Sciatic nerve (tissue), 2 donors: Measurements from ENCODE around the gene SLC6A20. TPM values are rescaled to one million over a fixed set of nuclear protein-coding genes. Genes with fewer than 3 reads are reported as not detected.
A peak's percentile ranks its signal among the peaks of the same experiment; 100 is the strongest.

Experiments
- ATAC-seq: fragments of 200-7000 bp; cut with Tn5 transposase; one replicate; pipeline ENCODE4 v1.9.1; 2020; ENCODE audit warnings: mild to moderate bottlenecking, moderate library complexity
- DNase-seq: peaks from one replicate; pipeline ENCODE4 v3.0.0-alpha.2; 2020; ENCODE audit warnings: low spot score
- intact Hi-C: fragments of 100-400 bp; cut with DNase I; formaldehyde crosslinking; loops from one replicate; pipeline ENCODE4 v1.14.2; 2022
- total RNA-seq: library from RNA; stranded (reverse); fragmentation: NEBNext Ultra II Directional; extraction: Animal tissue kit (Norgen Biotek cat#: 25700); gene quantifications from one replicate; pipeline ENCODE4 v1.2.1, GENCODE V29; 2021
- donor health status: DM: no; HTN: no; CAD: no.
- donor health status: DM: no; HTN: no; CAD: no.

The SLC6A20 gene
- total RNA-seq = 8.2 TPM

- intact Hi-C loops = no loop called here
- DNase-seq (no peak), ATAC-seq (peak; percentile 65)
Observed at GRCh38 chr3:45795882-45796765, at the start of gene SLC6A20. Gene SLC6A20, minus strand, starts transcription at chr3:45796536. Its CDS starts 117 bp downstream, at chr3:45796419.

GRCh38 chr3:45844616-45845015 is 48.3 kb upstream of the SLC6A20 start:
- DNase-seq = no peak
- ATAC-seq = no peak
- intact Hi-C loops = loop anchor here (5.0 kb wide), 1 partner anchor 938 kb away; no protein-coding TSS in a partner anchor

GRCh38 chr3:45842851-45843625 is 46.7 kb upstream of the SLC6A20 start:
- intact Hi-C loops = loop anchor here (5.0 kb wide), 1 partner anchor 939 kb away; no protein-coding TSS in a partner anchor
- no peak for DNase-seq
- ATAC-seq = no peak

- DNase-seq (peak; percentile 96), ATAC-seq (peak; percentile 100)
- intact Hi-C loops = loop anchor here (5.0 kb wide), 1 partner anchor 940 kb away; no protein-coding TSS in a partner anchor
Observed at GRCh38 chr3:45841757-45842491, 45.6 kb upstream of the SLC6A20 start, which contains the start of gene LZTFL1. Gene LZTFL1, minus strand, starts transcription at chr3:45842119. Its CDS starts 128 bp downstream, at chr3:45841991.

- intact Hi-C loops = loop anchor here (5.0 kb wide), 1 partner anchor 941 kb away; no protein-coding TSS in a partner anchor
- ATAC-seq = peak; percentile 40
- no peak for DNase-seq
Observed at GRCh38 chr3:45841420-45841756, 45.1 kb upstream of the SLC6A20 start.

- ATAC-seq (no peak), DNase-seq (no peak)
- intact Hi-C loops = no loop called here
Observed at GRCh38 chr3:45838466-45838865, 42.1 kb upstream of the SLC6A20 start.

- DNase-seq = no peak
- peak; percentile 53 for ATAC-seq
- intact Hi-C loops = no loop called here
Observed at GRCh38 chr3:45832699-45833098, 36.4 kb upstream of the SLC6A20 start.

GRCh38 chr3:45830121-45830520 is 33.8 kb upstream of the SLC6A20 start:
- no peak for ATAC-seq
- intact Hi-C loops = no loop called here

GRCh38 chr3:45826908-45827307 is 30.6 kb upstream of the SLC6A20 start:
- DNase-seq (no peak), ATAC-seq (no peak)
- intact Hi-C loops = no loop called here

More at GRCh38 chr3:45830121-45830520, 33.8 kb upstream of the SLC6A20 start:
- no peak for DNase-seq

GRCh38 chr3:45826321-45826720 is 30.0 kb upstream of the SLC6A20 start:
- no peak for ATAC-seq
- intact Hi-C loops = no loop called here
- DNase-seq = no peak

GRCh38 chr3:45821127-45821526 is 24.8 kb upstream of the SLC6A20 start:
- no peak for ATAC-seq
- DNase-seq = no peak
- intact Hi-C loops = no loop called here

GRCh38 chr3:45819543-45819942 is 23.2 kb upstream of the SLC6A20 start:
- ATAC-seq = peak; percentile 36
- intact Hi-C loops = no loop called here
- no peak for DNase-seq

- DNase-seq (peak; percentile 67), ATAC-seq (peak; percentile 95)
- intact Hi-C loops = no loop called here
Observed at GRCh38 chr3:45817831-45818522, 21.6 kb upstream of the SLC6A20 start.

GRCh38 chr3:45816544-45816943 is 20.2 kb upstream of the SLC6A20 start:
- DNase-seq = no peak
- ATAC-seq = peak; percentile 91
- intact Hi-C loops = no loop called here

- ATAC-seq (no peak), DNase-seq (no peak)
- intact Hi-C loops = no loop called here
Observed at GRCh38 chr3:45814322-45814721, 18.0 kb upstream of the SLC6A20 start.

- DNase-seq (no peak), ATAC-seq (peak; percentile 96)
- intact Hi-C loops = no loop called here
Observed at GRCh38 chr3:45807681-45808540, 11.6 kb upstream of the SLC6A20 start.

- ATAC-seq (no peak), DNase-seq (no peak)
- intact Hi-C loops = no loop called here
Observed at GRCh38 chr3:45807133-45807532, 10.8 kb upstream of the SLC6A20 start.

- ATAC-seq = no peak
- intact Hi-C loops = no loop called here
Observed at GRCh38 chr3:45806072-45806471, 9.7 kb upstream of the SLC6A20 start.

More at GRCh38 chr3:45806072-45806471, 9.7 kb upstream of the SLC6A20 start:
- DNase-seq = no peak
